ENCODE results near the gene OSGEP.
"Not testable (repeated sequence)": the region's sequence is repeated elsewhere in the genome, so short reads cannot be mapped to it uniquely, and the experiment has no call there.

The OSGEP gene

GRCh38 chr14:20469890-20470602 lies 15.4 kb upstream of the OSGEP start:
- no peak for DNase-seq (ENCODE audit: low read depth, low spot score)

- peak; percentile 88 for DNase-seq (ENCODE audit: low read depth, low spot score)
Observed at GRCh38 chr14:20469242-20469889, 14.8 kb upstream of the OSGEP start, which contains the start of gene PNP. Gene PNP, plus strand, starts transcription at chr14:20469406. Its CDS starts 119 bp downstream, at chr14:20469525.

GRCh38 chr14:20468764-20469241 lies 14.2 kb upstream of the OSGEP start:
- DNase-seq (ENCODE audit: low read depth, low spot score): no peak

GRCh38 chr14:20461225-20462141 lies 6.9 kb upstream of the OSGEP start, which contains the start of gene PIP4P1:
Gene PIP4P1, minus strand, starts transcription at chr14:20461434. Its CDS starts 109 bp downstream, at chr14:20461325.
- peak; percentile 100 for DNase-seq (ENCODE audit: low read depth, low spot score)

GRCh38 chr14:20460458-20461224 lies 6.0 kb upstream of the OSGEP start:
- no peak for DNase-seq (ENCODE audit: low read depth, low spot score)

GRCh38 chr14:20458031-20458789 lies 3.6 kb upstream of the OSGEP start:
- DNase-seq (ENCODE audit: low read depth, low spot score): no peak

GRCh38 chr14:20456971-20457370 lies 2.4 kb upstream of the OSGEP start:
- DNase-seq (ENCODE audit: low read depth, low spot score): no peak

- no peak for DNase-seq (ENCODE audit: low read depth, low spot score)
Observed at GRCh38 chr14:20455355-20456300, 1.0 kb upstream of the OSGEP start.

- DNase-seq (ENCODE audit: low read depth, low spot score): not testable (repeated sequence)
Observed at GRCh38 chr14:20452831-20453230, 1.8 kb downstream of the OSGEP start.

- no peak for DNase-seq (ENCODE audit: low read depth, low spot score)
Observed at GRCh38 chr14:20446889-20447288, 7.7 kb downstream of the OSGEP start.

GRCh38 chr14:20443650-20444049 lies 11.0 kb downstream of the OSGEP start:
- DNase-seq (ENCODE audit: low read depth, low spot score): not testable (repeated sequence)

GRCh38 chr14:20441461-20441860 lies 13.2 kb downstream of the OSGEP start:
- DNase-seq (ENCODE audit: low read depth, low spot score): no peak

- no peak for DNase-seq (ENCODE audit: low read depth, low spot score)
Observed at GRCh38 chr14:20440882-20441281, 13.7 kb downstream of the OSGEP start.

- DNase-seq (ENCODE audit: low read depth, low spot score): no peak
Observed at GRCh38 chr14:20440465-20440864, 14.1 kb downstream of the OSGEP start.

GRCh38 chr14:20438664-20439063 lies 15.9 kb downstream of the OSGEP start:
- DNase-seq (ENCODE audit: low read depth, low spot score): no peak

- no peak for DNase-seq (ENCODE audit: low read depth, low spot score)
Observed at GRCh38 chr14:20436363-20436755, 18.3 kb downstream of the OSGEP start.

GRCh38 chr14:20435582-20436362 lies 18.8 kb downstream of the OSGEP start, which contains the start of gene KLHL33:
Gene KLHL33, minus strand, starts transcription at chr14:20436166. Its CDS starts 355 bp downstream, at chr14:20435811.
- no peak for DNase-seq (ENCODE audit: low read depth, low spot score)

All from iPS DF 19.7 (cell line).